Caki2 (cell line): ENCODE results near the gene MLF1. TPM values are rescaled to one million over a fixed set of nuclear protein-coding genes. Genes with fewer than 3 reads are reported as not detected.

Source experiments
- total RNA-seq: library from RNA; depleted of rRNA; stranded (reverse); fragments of >200 nt; shearing (Covaris generic); gene quantifications from 2 replicates; pipeline ENCODE4 v1.2.3, GENCODE V29; 2014; ENCODE audit warnings: low replicate concordance; rRNA removed

The MLF1 gene
- total RNA-seq, 1 experiment from 2014 or later: 16.2 TPM

Other genes with a start within 250 kb of the MLF1 start
- gene GFM1, start 73.3 kb downstream of the MLF1 start, total RNA-seq: 35.0 and 45.0 TPM in 2 replicates
- 44.8 and 73.9 TPM in 2 replicates for gene LXN, start 101.5 kb downstream of the MLF1 start, total RNA-seq
- not detected in 2 replicates for gene RARRES1, start 161.3 kb downstream of the MLF1 start, total RNA-seq
- gene MFSD1, start 230.9 kb downstream of the MLF1 start, total RNA-seq: 82.7 and 94.6 TPM in 2 replicates